NK-92 treated with Interleukin-12 subunit alpha and Interleukin-12 subunit beta, amount 100 ng/mL, for 24 hours (cell line): ENCODE data around the gene LRTM1.

Experiments
- DNase-seq: peaks from one replicate; lab custom pipeline; 2025; lab: John Stamatoyannopoulos, UW

LRTM1 gene

DNA sequence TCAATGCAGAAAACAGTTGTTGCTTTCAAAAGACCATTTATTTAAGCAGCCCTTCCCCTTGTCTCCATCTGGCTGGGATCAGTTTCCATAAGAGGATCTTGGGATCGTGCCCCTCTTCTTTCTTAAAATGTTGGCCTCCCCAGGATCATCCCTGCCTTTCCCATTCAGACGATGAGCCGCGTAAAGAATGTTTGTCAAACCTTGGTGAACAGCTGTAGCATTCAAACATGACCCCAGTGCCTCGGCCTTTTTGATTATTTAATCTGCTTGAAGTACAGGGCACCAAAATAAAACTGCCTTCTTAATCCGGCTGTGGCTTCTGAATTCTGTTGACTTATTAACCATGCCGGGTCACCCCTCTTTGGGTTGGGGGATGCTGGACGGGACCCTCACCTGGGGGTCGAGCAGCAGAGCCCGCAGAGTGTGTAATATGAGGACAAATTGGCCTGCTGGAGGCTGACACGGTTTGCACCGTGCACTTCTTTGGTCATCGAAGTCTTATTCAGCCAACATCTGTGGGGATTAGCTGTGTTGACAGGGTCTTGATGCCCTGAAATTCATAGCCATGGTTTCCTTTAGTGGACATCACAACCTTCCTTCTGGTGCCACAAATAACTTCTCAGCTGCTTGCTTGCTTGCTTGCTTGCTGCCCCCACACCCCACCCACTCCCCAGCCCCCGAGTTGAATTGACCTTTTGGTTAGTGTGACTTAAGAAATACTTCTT, at the start of gene LRTM1:
Gene LRTM1 (minus strand): TSS at position 14 of the 725 bp plus-strand sequence. CDS start 148 bp downstream, outside the sequence.
- DNase-seq: no peak

DNA sequence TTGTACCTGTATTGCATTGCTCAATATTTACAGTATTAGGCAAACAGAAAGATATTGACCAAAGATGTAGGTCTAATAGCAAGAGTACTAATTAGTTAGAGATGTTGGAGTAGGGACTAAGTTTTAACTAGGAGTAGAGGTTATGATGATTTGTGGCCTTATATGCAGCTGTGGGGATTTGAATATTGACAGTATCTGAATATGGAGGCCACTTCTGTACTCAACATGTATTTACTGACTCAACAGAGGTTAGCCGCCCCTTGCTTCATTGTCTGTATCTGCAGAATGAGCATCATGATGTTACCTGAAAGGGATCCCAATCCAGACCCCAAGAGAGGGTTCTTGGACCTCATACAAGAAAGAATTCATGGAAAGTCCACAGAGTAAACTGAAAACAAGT, 49.6 kb upstream of the LRTM1 start:
- no peak for DNase-seq

DNA sequence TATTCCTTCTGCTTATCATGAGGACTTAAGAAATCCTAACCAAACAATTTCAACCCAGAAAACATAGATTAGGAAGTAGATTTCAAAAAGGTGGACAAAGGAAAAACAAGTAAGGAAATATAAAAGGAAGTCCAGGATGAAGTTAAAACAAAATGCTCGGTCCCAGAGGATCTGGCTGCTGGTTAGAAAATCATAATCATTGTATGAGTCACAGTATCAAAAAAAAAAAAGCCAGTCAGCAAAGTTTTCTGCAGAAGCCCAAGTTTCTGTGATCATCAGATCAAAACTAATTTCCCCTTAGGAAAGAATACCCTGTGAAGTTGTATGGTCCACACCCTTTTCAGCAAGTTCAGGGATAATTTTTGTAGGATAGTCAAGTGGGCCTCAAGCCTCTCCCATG, 43.0 kb upstream of the LRTM1 start:
- DNase-seq: no peak

DNA sequence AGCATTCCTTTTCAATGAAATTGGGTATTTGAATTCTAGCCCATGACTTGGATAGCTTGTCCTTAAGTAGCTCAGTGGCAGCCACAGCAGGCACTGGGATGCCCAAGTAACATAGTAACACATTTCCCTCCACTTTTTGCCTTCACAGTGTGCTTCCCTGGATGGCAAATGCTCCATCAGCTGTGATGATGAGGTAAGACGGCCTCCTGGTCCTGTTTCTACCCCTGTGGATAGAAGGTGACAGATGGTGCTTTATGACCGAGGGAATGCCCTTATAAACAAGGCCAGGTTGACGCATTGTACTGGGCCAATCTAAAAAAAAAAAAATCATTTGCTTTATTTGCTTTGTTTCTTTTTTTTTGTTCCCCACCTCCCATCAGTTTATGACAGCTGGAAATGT, 41.8 kb upstream of the LRTM1 start:
- DNase-seq: no peak

DNA sequence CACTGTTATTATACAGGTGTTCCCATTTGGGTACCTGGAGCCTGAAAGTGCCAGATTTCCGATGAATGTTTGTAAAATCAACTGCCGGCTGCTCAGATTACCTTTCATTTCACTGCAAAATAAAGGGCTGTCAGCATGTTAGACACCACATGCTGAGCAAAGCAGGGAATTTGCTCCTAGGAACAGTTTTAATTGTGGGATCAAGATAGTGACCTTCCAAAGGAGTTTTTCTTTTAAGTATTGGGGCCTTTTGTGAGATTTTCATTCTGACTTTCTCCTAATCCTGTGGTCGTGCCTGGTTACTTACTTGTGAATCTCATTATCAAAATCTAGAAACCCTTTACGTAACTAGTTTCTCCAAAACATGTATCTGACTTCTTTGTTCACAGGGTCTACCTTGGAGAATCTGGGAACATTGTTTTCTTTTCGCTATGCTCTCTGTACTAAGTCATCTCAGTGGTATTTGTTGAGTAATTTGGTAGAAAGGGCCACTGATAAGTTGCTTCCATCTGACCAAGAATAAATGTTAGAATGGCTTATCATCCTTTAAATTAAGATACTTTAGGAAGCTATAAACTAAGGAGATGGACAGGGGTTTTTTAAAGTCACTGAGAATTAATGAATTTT, 40.8 kb upstream of the LRTM1 start:
- DNase-seq: no peak

DNA sequence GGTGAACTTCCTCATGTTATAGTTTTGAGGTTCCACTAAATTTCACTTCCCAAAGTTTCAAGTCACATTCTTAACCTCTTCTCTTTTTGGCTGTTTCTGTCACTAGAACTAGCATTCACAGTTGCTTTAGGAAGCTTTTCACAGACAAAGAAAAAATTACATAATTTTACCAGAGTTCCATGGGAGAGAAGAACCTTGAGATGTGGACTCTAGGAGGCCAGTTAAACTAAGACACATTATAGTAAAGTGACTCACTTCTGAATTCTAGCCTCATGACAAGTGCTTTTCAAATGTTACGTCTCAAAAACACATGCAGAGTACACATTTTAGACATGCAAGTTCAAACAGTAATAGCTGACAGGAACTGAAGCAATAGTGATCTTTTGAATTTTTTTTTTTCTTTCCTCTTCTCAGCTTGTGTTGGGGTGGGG, 39.9 kb upstream of the LRTM1 start:
- no peak for DNase-seq

DNA sequence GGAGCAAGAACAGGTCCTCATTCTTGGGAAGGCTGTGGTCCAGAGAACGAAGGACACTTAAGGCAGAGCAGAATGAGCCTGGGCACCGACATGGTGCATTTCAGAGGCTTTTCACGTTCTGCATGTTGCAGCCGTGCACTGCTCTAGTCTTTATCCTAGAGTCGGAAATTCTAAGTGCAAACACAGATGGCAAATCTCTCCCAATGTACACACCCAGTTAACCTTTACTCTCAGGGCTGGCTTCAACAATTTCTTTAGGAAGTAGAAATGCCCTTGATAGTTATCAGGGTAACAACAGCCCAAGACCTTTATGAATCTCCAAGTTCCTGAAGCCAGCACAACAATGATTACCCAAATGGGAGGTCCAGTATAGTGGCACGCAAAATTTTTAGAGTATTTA, 39.1 kb upstream of the LRTM1 start:
- no peak for DNase-seq

DNA sequence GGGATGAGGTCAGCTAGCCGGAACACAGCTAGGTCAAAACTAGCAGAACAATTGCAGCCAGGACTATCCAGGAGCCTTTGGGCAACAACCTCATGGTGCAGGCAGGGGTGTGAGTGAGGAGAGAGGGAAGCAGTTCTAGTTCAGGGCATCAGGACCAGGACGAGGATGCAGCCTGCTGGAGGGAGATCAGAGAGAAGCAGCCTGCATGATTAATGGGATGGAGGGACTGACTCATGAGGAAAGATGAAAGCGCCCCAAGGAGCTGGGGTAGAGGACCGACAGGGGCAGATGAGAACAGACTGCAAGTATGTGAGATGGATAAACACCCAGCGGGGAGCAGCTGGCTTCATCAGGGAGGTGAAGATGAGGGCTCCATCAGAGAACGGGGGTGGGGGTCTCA, 37.9 kb upstream of the LRTM1 start:
- no peak for DNase-seq

DNA sequence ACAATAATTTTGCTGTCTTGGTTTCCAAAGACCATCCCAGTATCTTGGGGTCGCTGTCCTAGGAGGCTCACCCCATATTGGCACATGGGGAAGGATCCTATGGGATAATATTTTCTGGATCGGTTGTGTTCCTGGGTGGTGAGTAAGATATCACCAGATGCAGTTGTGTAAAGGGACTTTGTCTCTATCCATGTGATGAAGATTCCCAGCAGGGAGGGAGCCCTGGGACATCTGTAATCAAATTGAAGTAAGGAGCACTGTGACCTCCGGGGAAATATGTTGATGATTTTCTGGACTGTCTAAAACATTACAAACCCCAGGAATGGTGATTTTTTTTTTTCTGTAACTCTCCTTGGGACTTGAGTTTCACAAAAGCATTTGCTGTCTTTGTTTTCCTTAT, 36.2 kb upstream of the LRTM1 start:
- no peak for DNase-seq

DNA sequence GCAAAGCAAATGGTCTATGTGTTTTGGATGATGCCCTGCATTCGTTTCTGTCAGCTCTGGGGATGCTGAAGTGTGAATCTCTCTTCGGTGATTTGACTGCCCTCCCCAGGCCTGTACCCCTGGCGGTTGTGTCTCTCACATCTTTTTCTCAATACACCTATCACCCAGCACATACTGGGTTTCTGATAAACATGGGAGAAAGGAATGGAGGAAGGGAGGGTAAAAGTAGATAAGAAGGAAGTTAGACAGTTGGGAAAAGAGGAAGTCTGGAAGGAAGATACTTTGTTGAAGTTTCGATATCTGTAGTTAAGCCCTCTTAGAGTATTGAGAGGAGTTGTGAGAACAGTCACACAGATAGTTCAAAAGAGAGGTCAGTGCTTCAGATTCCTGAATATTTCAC, 35.8 kb upstream of the LRTM1 start:
- no peak for DNase-seq

DNA sequence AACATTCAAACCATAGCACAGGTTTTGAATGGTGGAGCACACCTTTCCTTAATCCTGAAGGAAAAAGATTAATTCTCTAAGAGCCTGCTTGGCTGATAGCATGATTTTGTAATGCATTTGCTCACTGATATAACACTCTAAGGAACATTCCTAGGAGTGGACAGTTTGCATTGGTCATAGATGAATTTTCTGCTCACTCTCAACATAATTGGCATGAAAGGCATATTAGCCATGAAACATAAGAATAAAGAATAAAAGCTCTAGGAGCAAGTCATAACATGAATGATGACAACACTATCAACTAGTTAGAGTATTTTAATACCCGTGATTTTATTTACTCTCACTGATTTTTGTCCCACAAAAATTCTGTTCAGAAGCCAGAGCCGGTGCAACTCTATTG, 34.3 kb upstream of the LRTM1 start:
- DNase-seq: no peak

DNA sequence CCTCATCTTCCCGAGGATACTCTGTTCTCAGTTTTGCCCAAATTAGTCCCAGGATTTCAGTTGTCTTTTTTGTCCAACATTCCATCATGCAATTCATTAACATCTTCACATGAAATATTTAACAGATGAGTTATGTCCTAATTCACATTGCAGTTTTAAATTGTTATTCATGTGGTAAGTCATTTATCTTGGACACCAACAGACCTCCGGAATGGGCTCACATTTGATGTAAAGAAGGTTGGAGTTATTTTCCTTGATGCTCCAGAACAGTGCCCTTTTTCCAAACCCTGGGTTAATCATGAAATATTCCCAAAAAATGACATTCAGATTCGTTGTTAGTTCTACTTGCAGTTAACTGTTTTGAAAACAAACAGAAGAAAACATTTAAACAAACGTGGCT, 32.8 kb upstream of the LRTM1 start:
- DNase-seq: no peak

DNA sequence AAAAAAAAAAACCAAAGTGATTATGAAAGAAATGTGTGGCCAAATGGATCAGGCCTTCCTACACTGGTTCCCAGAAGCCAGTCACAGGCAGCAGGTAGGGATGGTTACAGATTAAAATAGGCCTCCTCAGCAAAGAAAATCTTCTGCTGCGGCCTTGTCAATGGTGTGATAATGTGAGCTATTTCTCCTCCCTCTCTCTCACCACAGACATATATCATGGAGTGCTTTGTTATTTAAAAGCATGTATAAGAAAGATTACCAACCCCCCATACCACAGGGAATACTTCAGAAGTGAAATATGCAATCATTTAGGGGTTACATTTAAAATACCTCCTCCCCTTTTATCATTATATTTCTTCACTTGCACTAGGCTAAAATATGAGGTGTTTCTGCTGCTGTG, 32.2 kb upstream of the LRTM1 start:
- DNase-seq: no peak

DNA sequence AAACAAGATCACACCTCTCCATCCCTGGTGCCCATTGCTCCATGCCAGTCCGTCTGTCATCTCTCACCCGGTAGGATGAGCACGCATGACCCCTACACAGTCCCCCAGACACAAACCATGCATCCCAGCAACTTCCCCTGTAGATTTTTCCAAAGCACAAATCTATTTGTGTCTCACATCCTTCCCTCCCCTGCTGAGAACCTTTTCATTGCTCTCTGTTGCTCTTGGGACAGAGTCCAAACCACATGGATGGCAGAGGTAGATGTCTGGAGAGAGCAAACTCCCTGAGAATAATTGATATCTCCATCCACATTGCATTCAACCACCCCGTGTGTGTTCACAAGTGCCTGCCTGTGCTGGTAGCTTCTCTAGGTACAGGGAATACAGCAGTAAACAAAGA, 29.9 kb upstream of the LRTM1 start:
- DNase-seq: no peak

DNA sequence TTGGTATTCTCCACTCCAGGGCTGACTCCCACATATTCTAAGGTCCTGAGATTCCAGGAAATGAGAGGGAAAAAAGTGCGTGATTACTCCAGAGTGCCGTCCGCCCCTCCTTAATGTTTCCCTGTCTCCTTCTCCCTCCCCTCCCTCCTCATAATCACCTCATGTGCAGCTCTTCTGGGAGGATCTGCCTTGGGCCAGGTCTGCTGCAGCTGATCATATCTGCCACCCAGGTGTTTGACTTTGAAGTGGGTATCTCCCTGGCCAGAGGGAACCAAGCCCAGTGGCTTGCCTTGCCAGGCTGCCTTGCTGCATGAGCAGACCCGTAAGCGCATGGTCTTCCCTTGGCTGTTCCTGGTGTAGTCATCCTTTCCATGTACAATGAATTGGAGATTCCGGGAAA, 28.1 kb upstream of the LRTM1 start:
- no peak for DNase-seq

DNA sequence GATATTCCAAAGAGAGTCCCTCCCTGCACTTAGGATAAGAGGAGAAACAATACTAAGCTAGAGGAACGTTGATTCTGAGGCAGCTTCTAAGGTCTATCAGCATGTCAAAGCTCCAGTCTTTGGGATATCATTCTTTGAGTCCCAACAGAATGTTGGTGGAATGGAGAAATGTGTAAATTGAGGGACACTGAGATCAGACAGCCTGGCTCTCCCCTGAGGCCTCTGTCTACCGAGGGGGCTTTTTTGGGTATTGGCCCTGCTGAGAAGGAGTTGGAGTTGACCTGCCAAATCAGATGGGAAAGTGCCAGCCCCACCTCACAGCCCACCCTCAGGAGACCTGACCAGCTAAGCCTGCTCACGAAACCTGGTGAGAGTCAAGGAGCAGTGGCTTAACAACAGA, 27.6 kb upstream of the LRTM1 start:
- no peak for DNase-seq

DNA sequence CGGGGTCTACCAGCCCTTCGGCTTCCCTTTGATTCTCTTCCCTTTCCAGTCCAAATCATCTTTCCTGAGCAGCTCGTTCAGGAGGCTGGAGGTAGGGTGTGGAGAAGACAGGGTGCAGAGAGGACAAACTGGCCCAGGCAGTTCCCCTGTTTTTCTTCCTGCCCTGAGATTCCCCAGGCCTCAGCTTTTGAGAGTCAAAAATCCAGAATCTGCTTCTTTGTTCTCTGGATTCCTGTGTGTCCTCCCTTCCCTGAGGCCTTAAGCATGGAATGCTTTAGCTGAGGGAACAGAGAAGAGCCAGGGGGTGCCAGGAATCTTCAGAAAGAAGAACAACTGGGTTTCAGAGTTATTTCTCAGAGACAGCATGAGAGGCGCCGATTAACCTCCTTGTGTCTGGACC, 26.7 kb upstream of the LRTM1 start:
- no peak for DNase-seq

DNA sequence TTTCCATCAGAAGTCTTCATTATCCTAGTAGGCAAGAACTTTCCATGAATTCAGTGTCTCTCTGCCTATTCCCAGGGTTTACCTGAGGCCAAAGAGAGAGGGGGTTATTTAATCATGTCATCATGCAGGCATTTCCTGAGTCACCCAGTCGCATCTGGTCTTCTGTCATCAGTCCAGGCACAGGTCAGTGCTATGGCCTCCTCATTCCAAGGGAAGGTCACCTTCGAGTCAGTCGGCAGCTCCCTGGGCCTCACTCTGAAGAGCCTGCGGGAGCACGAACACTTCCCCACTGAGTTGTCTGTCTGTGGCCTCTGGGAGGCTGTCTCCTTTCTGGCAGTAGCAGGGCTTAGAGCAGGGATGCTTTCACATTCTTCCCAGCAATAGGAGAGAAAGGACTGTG, 26.2 kb upstream of the LRTM1 start:
- no peak for DNase-seq

DNA sequence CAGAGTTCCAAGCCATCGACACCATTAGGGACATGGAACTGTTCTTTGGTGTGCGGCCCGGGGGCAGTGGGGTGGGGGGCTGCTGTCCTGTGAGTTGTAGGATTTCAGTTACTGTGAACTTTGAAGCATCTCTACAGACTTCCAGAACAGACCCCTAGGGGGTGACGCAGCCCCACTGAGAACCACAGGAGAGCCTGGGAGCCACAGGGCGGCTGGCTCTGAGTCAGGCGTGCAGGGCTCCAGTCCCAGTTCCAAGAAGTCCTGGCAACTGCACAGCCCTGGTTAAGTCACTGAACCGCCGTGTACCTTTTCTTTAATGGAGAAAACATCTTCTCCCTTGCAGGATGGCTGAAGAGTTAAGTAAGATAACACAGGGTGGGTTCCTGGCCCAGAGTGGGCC, 23.5 kb upstream of the LRTM1 start:
- no peak for DNase-seq

DNA sequence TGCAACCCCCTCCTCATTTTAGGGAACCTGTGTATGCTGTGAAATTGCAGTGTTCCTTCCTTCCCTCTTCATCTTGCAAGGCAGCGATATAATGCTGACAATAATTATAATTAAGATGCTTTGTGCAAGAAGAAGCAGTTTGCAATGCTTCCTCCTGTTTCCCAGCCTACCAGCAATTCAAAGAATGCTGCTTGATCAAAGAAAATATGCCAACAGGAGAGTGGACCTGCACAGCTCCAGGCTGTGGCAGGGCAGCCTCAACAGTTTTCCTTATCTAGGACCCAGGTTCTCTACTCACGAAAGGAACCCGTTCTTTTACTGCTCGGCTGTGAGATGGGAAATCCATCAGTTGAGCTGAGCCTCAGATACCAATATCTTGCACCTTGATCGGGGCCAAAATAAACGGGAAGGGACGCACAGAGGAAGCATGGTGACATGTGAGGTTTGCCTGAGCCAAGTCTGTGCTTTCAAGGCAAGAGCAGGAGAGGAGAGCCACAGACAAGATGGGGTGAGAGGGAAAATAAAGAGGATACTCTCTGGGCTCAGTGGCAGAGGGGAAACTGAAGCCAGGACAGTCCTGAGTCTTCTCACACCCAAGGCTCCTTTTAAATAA, 22.6 kb upstream of the LRTM1 start:
- no peak for DNase-seq

DNA sequence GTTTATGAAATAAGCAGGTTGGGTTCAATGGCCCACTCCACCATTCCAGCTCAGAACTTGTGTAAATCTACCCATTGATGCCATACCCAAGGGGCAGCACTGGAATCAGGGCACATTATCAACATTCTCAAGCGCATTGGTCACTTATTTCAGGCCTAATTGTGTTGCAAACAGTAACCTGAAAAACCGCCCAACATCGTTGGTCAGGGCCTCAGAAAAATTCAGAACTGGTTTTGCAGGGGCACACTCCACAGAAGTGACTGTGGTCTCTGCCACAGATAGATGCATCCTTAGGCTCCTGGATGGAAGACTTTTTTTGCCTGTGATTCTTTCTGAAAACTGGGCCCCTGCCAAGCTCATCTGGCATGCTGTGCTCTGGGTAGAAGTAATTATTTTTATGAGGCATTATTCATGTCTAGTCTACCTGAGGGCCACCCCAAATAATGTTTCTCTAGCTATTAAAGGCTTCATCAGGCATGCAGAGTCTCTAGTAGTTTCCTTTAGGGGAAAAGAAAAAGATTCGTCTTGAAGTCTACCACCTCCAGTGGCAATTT, 21.7 kb upstream of the LRTM1 start:
- DNase-seq: no peak

DNA sequence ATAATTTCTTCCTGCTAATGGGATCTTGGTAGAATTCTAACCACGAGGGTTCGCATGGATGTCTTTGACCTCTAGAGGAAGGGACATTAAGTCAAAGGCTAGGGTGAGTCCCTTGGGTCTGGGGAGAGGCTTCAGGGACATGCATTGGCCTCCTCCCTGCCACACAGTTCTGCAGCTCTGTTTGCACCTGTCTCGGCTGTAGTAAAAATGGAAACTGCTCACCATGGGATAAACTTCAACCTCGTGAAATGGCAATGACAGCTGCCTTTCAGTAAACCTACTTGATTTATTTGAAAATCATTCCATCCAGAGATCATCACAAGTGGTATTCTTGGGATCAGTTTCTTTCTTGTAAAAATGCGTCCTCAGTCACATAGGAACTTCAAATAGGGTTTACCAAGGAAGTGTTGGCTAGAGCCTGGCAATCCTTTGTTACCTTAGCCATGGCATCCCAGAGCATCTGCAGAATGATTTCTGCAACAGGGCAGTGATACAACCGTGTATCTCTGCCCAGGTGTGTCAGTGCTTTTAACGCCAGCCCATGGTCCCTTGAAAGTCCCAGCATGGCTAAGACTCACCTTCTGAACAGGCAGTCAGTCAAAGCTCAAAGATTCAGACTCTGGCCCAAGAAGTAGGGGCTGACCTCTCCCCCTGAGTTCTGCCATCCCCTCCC, 14.0 kb upstream of the LRTM1 start:
- no peak for DNase-seq

DNA sequence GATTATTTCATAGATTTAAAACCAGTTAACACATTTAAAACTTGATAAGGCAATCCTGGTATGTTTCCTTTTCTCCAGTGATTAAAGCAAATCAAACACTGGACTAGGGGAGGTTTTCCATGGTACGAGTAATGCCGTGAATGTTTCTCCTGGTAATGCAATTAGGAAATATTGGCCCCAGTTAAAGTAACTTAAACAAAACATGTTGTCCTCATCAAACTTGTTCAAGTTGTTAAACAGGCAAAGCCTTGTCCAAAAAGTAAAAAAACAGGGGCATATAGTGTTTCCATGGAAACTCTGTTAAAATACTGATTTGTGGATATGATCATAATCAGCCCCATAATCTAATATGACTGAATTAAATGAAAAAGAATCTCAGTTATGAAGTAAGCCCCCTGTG, 13.1 kb upstream of the LRTM1 start:
- DNase-seq: no peak
